Measurements from ENCODE around the gene DISC1.

DNA sequence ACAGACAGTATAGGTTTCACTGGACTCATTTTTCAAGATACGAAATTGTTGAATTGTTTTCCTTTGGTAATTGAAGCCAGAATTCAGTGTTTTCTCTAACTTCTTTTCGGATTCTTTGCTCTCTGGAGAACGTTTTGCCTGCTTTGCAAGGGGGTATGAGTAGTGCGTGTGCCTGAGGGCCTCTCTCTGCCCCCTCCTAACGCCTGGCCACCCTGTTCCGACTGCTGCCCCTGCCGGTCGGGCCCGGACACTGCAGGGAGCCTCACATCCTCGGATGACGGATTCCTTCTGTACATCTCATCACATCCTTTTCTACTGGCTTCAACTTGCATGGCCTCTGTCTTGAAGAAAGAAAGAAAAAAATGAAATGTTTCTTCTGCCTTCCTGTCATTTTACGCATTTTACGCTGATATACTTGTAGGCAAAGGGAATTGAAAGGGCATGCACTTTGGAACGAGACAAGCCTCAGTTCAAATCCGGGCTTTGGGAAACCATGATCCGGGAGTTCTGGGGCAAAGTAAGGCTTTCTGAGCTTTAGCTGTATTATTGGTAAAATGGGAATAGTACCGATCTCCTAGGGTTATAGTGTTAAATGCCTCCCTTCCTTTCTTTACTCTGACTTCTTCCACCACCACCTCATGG lies 65.1 kb downstream of the DISC1 start:
- TF ChIP-seq, protein P1, sequence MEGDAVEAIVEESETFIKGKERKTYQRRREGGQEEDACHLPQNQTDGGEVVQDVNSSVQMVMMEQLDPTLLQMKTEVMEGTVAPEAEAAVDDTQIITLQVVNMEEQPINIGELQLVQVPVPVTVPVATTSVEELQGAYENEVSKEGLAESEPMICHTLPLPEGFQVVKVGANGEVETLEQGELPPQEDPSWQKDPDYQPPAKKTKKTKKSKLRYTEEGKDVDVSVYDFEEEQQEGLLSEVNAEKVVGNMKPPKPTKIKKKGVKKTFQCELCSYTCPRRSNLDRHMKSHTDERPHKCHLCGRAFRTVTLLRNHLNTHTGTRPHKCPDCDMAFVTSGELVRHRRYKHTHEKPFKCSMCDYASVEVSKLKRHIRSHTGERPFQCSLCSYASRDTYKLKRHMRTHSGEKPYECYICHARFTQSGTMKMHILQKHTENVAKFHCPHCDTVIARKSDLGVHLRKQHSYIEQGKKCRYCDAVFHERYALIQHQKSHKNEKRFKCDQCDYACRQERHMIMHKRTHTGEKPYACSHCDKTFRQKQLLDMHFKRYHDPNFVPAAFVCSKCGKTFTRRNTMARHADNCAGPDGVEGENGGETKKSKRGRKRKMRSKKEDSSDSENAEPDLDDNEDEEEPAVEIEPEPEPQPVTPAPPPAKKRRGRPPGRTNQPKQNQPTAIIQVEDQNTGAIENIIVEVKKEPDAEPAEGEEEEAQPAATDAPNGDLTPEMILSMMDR (IDR thresholded peaks at IDR 0.05; ENCODE audit: insufficient read depth, low read length), result no peak
- no peak for TF ChIP-seq SPI1 (IDR thresholded peaks at IDR 0.05; ENCODE audit: borderline replicate concordance, low read depth)

All from HL-60 (cell line).